Stimulated activated naive CD8-positive, alpha-beta T cell treated with anti-CD3 and anti-CD28 coated beads, Interleukin-15, Interleukin-2, amounts not matched to agents 100 U/mL and 50 U/mL, for 24 hours (primary cell): Measurements from ENCODE around the gene BAG1.

ENCODE experiments used
- ATAC-seq: fragments of 150-1000 bp; cut with Tn5 transposase; one replicate; pipeline ENCODE4 v1.10.0; 2021
- DNase-seq: peaks from one replicate; pipeline ENCODE4 v3.0.0; 2021

The BAG1 gene

DNA sequence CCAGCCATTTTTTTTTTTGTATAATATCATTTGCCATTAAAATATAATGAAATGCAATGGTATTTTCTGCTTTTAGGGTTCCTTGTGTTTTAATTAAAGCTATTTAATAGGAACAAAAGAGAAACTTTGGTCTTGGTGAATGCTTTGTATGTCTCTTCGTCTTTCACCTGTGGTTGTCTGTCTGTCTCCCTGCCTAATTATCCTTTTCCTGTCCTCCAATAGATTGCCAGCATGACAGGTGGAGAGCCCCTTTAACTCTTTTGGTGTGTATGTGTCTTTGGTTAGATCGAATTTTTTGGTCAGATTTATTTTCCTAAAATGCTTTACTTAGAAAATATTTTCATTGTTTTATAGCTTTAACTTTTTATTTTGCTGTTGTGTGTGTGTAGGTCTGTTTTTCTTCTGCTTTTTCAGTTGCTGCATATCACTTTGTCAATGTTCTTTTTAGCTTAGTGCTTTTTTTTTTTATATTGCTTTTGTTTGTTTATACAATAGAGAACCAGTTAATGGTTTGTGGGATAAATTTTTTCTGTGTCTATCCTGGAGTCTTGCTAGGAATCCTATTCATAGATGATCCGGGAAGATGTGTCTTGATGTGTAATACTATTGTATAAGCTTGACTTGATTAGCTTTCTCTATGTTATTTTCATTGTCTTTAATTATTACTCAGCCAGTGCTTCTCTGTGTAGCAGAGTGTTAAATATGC lies 8.9 kb upstream of the BAG1 start:
- DNase-seq (no peak), ATAC-seq (no peak)

DNA sequence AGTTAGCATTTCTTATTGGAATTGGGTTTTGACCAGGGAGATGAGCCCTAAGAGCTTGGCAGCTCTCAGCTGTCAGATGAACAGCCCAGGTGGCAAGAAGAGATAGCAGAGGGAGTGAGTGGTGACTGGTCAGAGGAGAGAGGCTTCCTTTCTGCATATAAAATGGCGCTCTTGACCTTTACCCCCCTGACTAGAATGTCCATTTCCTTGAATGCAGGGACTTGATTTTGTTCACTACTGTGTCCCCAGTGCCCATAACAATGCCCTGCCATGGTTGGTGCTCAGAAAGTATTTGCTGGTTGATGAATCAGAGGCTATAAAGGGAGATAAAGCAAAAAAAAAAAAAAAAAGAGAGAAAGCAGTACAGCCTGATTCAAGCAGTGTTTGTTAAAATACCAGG lies 7.6 kb upstream of the BAG1 start:
- DNase-seq, result no peak

DNA sequence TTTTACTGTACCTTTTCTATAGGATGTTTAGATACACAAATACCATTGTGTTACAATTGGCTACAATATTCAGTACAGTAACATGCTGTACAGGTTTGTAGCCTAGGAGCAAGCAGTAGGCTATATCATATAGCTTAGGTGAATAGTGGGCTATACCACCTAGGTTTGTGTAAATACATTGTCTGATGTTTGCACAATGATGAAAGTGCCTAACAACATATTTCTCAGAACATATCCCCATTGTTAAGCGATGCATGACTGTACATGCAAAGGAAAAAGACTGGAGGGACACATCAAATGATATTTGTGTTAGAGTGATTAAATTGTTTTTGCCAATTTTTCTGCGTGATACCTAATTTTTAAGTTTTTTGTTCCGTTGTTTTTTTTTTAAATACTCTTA lies 5.6 kb upstream of the BAG1 start:
- no peak for ATAC-seq
- no peak for DNase-seq

More for the DNA sequence above, 7.6 kb upstream of the BAG1 start:
- no peak for ATAC-seq

- ATAC-seq, result no peak
- DNase-seq, result no peak
These were observed 2.8 kb upstream of the BAG1 start for GRCh38 chr9:33267151-33267767.

GRCh38 chr9:33265211-33265865 lies 830 bp upstream of the BAG1 start:
- no peak for ATAC-seq
- DNase-seq, result no peak

DNA sequence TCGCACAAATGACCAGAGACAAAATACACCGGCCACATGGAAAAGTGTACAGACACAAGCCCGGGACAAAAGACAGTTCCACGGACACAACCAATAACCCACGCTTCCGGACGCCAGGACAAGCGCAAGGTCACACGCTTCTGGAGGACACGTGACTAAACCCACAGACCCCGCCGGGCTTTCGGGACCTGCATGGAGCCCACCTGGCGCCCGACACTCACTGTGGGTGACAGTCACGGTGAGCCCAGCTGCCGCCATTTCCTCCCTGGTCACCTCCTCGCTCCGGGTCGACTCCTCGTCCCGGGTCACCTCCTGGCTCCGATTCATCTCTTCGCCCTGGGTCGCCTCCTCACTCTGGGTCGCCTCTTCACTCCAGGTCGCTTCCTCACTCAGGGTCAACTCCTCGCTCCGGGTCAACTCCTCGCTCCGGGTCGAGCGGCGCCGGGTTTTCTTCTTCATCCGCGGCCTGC lies 470 bp downstream of the BAG1 start:
- DNase-seq, result peak; percentile 57
- peak; percentile 6 for ATAC-seq

GRCh38 chr9:33263131-33264002 lies 1.1 kb downstream of the BAG1 start:
- DNase-seq (peak; percentile 16), ATAC-seq (no peak)

DNA sequence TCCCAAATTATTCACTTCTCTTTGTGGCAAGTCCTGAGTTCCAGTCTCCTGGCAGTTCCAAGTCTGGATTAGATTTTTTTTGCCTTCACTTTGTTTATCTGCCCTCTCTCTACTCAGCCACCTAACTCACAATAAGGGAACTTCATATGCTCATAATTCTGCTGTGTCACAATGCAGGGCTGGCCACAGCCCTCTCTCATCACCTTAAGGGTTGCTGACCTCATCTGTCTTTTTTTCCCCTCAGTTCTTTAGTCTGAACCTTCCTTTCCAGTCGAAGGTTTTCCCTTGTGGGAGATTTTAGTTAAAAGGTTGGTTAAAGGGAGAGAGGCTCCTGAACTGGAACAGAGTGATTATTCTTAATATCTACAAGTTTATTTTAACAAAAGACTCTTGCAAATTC lies 4.1 kb downstream of the BAG1 start:
- DNase-seq (no peak), ATAC-seq (no peak)

- no peak for ATAC-seq
- DNase-seq, result no peak
These were observed 7.2 kb downstream of the BAG1 start for GRCh38 chr9:33257276-33257675.

DNA sequence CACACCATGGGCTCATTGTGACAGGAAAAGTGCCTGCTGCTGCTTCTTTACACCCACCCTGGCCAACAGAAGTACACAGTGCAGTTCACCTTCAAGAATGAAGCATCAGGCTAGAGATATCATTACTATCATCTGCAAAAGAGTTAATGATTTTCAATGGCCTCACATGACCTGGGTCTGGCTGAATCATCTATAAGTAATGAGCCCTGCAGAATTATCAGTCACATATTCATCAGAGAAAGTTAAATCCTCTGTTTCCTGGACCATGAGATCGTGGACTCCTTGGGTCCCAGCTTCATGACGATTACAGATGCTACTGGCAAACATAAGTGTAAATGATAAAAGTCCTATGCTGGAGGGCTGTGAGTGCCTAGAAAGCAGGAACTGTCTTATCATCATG lies 8.3 kb downstream of the BAG1 start:
- DNase-seq, result no peak
- no peak for ATAC-seq

DNA sequence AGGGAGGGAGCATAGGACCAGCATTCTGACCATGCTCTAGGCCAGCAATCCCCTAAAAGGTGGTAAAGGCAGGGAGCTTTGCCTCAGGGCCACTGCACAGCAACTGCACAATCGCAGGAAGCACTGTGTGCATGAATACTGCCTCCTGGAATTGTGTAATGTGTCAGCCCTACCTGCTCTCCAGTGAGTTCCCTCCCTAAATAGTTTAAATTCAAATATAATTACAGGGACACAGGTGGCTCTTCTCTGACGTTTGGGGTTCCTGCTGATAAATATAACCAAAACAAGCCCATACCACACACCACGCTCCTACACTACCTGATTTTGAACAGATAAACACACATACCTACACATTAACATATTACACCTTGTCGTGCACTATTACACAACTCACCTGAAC lies 9.0 kb downstream of the BAG1 start:
- DNase-seq (no peak), ATAC-seq (no peak)

- ATAC-seq (no peak), DNase-seq (no peak)
These were observed 9.5 kb downstream of the BAG1 start for GRCh38 chr9:33255014-33255413.

DNA sequence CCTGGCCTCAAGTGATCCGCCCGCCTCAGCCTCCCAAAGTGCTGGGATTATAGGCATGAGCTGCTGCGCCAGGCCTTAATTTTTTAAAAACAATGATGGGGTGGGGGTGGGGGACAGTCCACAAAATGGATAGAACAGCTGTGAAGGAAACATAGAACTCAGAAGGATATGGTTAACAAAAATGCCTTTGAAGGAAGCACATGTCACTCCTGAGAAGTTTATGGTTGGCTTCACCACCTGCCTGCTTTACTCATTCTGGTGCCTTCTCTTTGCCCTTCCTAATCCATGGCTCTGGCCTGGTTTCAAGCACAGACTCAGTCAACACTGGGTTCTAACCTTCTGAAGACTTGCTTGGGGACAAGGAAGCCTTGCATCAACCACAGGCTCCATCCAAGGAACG lies 10.3 kb downstream of the BAG1 start:
- ATAC-seq (no peak), DNase-seq (no peak)

- DNase-seq (no peak), ATAC-seq (no peak)
These were observed 14.0 kb downstream of the BAG1 start for GRCh38 chr9:33250458-33250995.

DNA sequence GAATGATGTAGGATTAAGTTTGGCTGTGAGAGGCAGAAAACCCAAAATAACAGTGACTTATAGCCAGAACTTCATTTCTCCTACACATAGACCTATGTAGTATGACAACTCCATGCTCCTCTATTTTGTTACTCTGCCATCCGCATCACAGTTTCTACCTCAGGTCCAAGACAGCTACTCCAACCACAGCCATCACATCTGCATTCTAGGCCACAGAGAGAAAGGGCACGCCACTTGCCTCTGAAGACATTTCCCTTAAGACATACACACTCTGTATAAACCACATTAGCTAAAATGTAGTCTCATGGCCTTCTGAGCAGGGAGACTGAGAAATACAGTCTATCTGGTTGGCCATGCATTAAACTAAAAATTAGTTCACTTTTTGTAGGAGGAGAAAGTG lies 14.5 kb downstream of the BAG1 start:
- ATAC-seq (no peak), DNase-seq (no peak)

DNA sequence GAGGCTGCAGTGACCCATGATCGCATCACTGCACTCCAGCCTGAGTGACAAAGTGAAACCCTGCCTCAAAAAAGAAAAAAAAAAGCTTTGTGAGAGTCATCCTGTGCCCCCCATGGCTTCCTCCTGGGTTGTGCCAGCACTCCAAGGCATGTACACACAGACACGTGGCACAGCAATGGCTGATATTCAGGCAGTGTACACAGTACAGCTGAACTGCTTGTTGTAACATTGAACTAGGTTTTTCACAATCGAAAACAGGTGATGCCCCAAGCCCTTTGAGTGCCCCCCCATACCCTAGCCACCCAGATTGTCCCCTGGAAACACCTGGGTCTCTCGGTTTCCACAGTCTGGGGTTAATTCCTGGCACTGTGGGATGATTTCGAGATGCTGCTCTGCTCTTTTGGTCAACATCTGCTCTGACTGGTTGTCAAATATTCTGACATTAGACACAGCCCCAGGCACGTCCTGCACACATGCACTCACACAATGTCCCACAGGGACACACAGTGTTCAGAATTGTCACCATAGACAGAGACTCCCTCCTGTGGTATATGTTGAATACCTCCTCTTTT lies 15.3 kb downstream of the BAG1 start:
- no peak for DNase-seq
- ATAC-seq, result no peak

GRCh38 chr9:33248606-33249005 lies 15.9 kb downstream of the BAG1 start:
- DNase-seq (no peak), ATAC-seq (no peak)

GRCh38 chr9:33246269-33246860 lies 18.1 kb downstream of the BAG1 start:
- no peak for DNase-seq
- no peak for ATAC-seq

- DNase-seq (no peak), ATAC-seq (no peak)
These were observed 19.2 kb downstream of the BAG1 start for GRCh38 chr9:33245341-33245740.

DNA sequence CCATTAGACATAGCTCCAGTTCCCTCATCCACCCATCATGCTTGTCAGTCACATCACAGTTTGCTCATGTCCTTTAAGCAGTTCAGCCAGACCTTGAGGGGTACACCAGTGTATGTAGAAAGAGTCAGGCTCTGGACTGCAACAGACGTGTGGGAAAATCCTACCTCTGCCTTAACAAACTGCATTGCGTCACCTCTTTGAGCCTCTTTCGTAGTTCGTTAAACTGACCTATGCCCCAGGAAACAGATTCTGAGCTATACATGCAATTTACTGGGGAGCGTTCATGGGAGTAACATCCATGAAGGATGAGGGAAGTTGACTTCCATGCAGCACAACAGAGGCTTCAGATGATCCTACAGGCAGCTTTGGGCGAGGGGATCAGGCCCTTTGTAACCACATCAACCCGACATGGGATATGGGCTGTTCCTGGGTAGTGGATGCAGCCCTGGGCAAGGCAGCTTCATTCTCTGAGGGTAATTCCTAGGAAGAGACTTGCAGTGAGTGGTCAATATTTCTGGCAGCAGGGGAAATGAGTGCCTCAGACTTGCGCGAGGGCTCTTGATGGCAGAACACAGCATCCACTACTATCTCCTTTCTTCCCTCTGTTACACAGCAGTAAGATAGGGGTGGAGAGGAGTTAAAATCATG lies 20.2 kb downstream of the BAG1 start:
- no peak for ATAC-seq
- DNase-seq, result no peak

- no peak for DNase-seq
- no peak for ATAC-seq
These were observed 21.8 kb downstream of the BAG1 start for GRCh38 chr9:33242609-33243134.
